ENCODE measurements around the gene COPZ2.
"Not testable (repeated sequence)": the region's sequence is repeated elsewhere in the genome, so short reads cannot be mapped to it uniquely, and the experiment has no call there.

The COPZ2 gene

GRCh38 chr17:48004983-48005382 is 32.6 kb downstream of the COPZ2 start:
- DNase-seq (ENCODE audit: low read depth): no peak

- no peak for DNase-seq (ENCODE audit: low read depth)
These were observed 34.0 kb downstream of the COPZ2 start for GRCh38 chr17:48003417-48004151.

- DNase-seq (ENCODE audit: low read depth): no peak
These were observed 34.6 kb downstream of the COPZ2 start for GRCh38 chr17:48002916-48003416.

- DNase-seq (ENCODE audit: low read depth): peak; percentile 87
These were observed 35.2 kb downstream of the COPZ2 start for GRCh38 chr17:48002266-48002915.

GRCh38 chr17:48001657-48002056 is 35.9 kb downstream of the COPZ2 start:
- DNase-seq (ENCODE audit: low read depth): not testable (repeated sequence)

- no peak for DNase-seq (ENCODE audit: low read depth)
These were observed 36.4 kb downstream of the COPZ2 start for GRCh38 chr17:48001197-48001596.

- DNase-seq (ENCODE audit: low read depth): peak; percentile 43
These were observed 38.0 kb downstream of the COPZ2 start for GRCh38 chr17:47999582-47999981.

GRCh38 chr17:47998044-47998443 is 39.6 kb downstream of the COPZ2 start:
- no peak for DNase-seq (ENCODE audit: low read depth)

- DNase-seq (ENCODE audit: low read depth): no peak
These were observed 40.0 kb downstream of the COPZ2 start for GRCh38 chr17:47997586-47997985.

GRCh38 chr17:47996201-47996600 is 41.4 kb downstream of the COPZ2 start:
- DNase-seq (ENCODE audit: low read depth): no peak

- DNase-seq (ENCODE audit: low read depth): no peak
These were observed 42.2 kb downstream of the COPZ2 start for GRCh38 chr17:47995241-47995935.

GRCh38 chr17:47994724-47995123 is 42.9 kb downstream of the COPZ2 start:
- DNase-seq (ENCODE audit: low read depth): no peak

GRCh38 chr17:47993964-47994363 is 43.6 kb downstream of the COPZ2 start:
- DNase-seq (ENCODE audit: low read depth): no peak

- no peak for DNase-seq (ENCODE audit: low read depth)
These were observed 44.5 kb downstream of the COPZ2 start for GRCh38 chr17:47993031-47993564.

GRCh38 chr17:47992216-47992615 is 45.4 kb downstream of the COPZ2 start:
- no peak for DNase-seq (ENCODE audit: low read depth)

- no peak for DNase-seq (ENCODE audit: low read depth)
These were observed 46.5 kb downstream of the COPZ2 start for GRCh38 chr17:47990962-47991731.

GRCh38 chr17:47989700-47990099 is 47.9 kb downstream of the COPZ2 start:
- DNase-seq (ENCODE audit: low read depth): no peak

GRCh38 chr17:47989159-47989558 is 48.4 kb downstream of the COPZ2 start:
- no peak for DNase-seq (ENCODE audit: low read depth)

GRCh38 chr17:47988445-47988844 is 49.2 kb downstream of the COPZ2 start:
- not testable (repeated sequence) for DNase-seq (ENCODE audit: low read depth)

GRCh38 chr17:47987240-47987835 is 50.3 kb downstream of the COPZ2 start:
- DNase-seq (ENCODE audit: low read depth): peak; percentile 53

GRCh38 chr17:47986520-47986919 is 51.1 kb downstream of the COPZ2 start:
- DNase-seq (ENCODE audit: low read depth): peak; percentile 7
